ENCODE measurements around the gene SERP2. TPM values are rescaled to one million over a fixed set of nuclear protein-coding genes. Genes with fewer than 3 reads are reported as not detected.

SERP2 gene
- total and polyA plus RNA-seq, 9 of the 15 experiments (the other 6 are each of a cell fraction or from before 2014, with no cell fraction given): 0.13 TPM; not detected in 8

DNA sequence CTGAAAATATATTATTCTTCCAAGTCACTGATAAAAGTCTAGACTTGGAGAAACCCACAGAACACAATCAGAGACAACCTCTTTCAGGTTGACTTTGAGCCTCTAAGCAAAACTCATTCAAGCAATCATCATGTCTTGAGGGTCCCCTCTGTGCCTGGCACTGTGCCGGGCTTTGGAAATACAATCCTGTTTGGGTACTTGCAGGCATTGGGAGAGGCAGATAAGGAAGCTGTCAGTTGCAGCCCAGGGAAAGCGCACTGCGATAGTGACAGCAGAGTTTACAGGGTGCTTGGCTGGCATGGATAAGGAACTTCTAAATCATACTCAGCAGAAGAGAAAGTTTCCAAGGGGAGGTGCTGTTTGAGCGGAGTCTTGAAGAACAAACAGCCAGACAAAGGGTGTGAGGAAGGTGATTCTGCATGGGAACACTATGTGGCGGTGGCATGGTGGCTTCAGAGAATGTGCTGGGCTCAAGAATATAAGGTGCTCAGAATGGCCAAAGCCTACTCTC is 9.1 kb downstream of the SERP2 start (continued):
- TF ChIP-seq HNRNPK (IDR thresholded peaks at IDR 0.05; ENCODE audit: low read depth, low read length, poor library complexity, severe bottlenecking) (no peak), NRF1 (conservative IDR thresholded peaks at IDR 0.05 in 1 of 2, IDR thresholded peaks at IDR 0.05 in 1 of 2) (no peak), FOXA1 (IDR thresholded peaks at IDR 0.05; ENCODE audit: borderline replicate concordance) (no peak), ETV5 (CRISPR knock-in tag; IDR thresholded peaks at IDR 0.05; ENCODE audit: low read depth) (no peak), ZNF780A (CRISPR knock-in tag; IDR thresholded peaks at IDR 0.05) (no peak), KLF1 (tag; IDR thresholded peaks at IDR 0.05) (no peak), POLR3G (IDR thresholded peaks at IDR 0.05; ENCODE audit: extremely low read depth, insufficient read length, insufficient replicate concordance) (no peak), FUS (optimal IDR thresholded peaks at IDR 0.05; ENCODE audit: low read depth, low read length) (no peak), TCF7 (IDR thresholded peaks at IDR 0.05; ENCODE audit: borderline replicate concordance) (no peak), HDAC6 (IDR thresholded peaks at IDR 0.05; ENCODE audit: low read depth, low read length) (no peak), CEBPB (tag; IDR thresholded peaks at IDR 0.05) (no peak), SAFB2 (IDR thresholded peaks at IDR 0.05; ENCODE audit: borderline replicate concordance, low read depth, low read length, severe bottlenecking) (no peak), POLR2B (IDR thresholded peaks at IDR 0.05; ENCODE audit: low read depth, partially characterized antibody) (no peak), FOSL1 (tag; conservative IDR thresholded peaks at IDR 0.05) (no peak), MEIS2 (IDR thresholded peaks at IDR 0.05; ENCODE audit: partially characterized antibody) (peak; percentile 88), MAFF (IDR thresholded peaks at IDR 0.05; ENCODE audit: low read length) (0 out of 2 replicates have a peak, but pooled peaks have one; percentile 7), ELK3 (CRISPR knock-in tag; IDR thresholded peaks at IDR 0.05) (no peak), IRF1 (CRISPR knock-in tag; IDR thresholded peaks at IDR 0.05; ENCODE audit: borderline replicate concordance) (no peak), E2F8 (IDR thresholded peaks at IDR 0.05; ENCODE audit: low read depth, partially characterized antibody) (no peak), C11orf30 (IDR thresholded peaks at IDR 0.05; ENCODE audit: low read depth) (no peak)
- TF ChIP-seq, protein P1, sequence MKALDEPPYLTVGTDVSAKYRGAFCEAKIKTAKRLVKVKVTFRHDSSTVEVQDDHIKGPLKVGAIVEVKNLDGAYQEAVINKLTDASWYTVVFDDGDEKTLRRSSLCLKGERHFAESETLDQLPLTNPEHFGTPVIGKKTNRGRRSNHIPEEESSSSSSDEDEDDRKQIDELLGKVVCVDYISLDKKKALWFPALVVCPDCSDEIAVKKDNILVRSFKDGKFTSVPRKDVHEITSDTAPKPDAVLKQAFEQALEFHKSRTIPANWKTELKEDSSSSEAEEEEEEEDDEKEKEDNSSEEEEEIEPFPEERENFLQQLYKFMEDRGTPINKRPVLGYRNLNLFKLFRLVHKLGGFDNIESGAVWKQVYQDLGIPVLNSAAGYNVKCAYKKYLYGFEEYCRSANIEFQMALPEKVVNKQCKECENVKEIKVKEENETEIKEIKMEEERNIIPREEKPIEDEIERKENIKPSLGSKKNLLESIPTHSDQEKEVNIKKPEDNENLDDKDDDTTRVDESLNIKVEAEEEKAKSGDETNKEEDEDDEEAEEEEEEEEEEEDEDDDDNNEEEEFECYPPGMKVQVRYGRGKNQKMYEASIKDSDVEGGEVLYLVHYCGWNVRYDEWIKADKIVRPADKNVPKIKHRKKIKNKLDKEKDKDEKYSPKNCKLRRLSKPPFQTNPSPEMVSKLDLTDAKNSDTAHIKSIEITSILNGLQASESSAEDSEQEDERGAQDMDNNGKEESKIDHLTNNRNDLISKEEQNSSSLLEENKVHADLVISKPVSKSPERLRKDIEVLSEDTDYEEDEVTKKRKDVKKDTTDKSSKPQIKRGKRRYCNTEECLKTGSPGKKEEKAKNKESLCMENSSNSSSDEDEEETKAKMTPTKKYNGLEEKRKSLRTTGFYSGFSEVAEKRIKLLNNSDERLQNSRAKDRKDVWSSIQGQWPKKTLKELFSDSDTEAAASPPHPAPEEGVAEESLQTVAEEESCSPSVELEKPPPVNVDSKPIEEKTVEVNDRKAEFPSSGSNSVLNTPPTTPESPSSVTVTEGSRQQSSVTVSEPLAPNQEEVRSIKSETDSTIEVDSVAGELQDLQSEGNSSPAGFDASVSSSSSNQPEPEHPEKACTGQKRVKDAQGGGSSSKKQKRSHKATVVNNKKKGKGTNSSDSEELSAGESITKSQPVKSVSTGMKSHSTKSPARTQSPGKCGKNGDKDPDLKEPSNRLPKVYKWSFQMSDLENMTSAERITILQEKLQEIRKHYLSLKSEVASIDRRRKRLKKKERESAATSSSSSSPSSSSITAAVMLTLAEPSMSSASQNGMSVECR (CRISPR knock-in tag; IDR thresholded peaks at IDR 0.05): no peak

Data from K562 (cell line).